Measurements from ENCODE around the gene GSN.

Gene GSN

DNA sequence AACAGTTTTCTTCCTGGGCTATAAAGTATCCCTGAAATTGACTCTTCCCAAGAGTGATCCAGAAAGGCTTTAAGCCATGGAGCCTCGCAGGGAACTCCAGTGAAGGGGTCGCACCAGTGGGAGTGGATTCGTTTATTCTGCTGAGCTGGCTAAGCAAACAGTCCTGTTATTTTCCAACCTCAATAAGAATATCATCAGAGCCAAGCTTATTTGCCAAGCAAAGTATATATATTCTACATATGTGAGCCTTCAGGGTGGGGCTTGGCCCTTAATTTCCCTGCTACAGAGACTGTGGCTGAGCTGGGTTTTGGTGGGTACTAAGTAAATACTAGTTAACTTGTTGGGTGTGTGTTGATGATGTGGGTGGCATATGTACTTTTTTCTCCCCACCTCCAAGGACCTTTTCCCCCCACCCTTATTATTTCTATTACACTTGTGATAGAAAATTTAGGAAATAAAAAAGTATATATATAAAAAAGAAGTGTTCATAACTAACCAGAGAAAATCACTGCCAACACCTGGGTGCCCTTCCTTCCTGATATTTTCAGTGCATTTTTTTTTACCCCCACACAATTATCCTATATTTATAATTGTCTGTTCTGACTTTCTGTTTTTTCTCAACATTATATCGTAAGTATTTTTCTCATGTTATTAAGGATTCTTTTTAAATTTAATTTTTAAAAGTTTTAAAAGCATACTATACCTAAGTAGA is 5.3 kb downstream of the GSN start:
- no peak for DNase-seq

DNA sequence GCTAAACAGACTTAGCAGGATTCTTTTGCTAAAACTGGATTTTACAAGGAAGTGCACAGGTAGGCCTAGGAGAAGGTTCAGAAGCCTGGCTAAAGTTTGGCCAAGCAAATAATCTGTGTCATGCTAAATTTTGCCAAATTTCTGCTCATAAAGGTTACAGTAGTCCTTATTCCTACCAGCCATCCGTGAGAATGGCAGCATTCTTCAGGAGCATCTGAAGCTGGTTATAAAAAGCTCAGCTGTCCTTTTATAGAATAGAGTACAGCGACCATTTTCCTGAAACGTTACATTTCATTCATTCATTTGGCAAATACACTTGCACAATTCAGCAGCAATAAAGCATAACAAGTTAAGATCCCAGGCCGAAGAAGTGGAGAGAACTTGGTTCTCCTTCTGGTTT is 6.9 kb downstream of the GSN start:
- no peak for DNase-seq

DNA sequence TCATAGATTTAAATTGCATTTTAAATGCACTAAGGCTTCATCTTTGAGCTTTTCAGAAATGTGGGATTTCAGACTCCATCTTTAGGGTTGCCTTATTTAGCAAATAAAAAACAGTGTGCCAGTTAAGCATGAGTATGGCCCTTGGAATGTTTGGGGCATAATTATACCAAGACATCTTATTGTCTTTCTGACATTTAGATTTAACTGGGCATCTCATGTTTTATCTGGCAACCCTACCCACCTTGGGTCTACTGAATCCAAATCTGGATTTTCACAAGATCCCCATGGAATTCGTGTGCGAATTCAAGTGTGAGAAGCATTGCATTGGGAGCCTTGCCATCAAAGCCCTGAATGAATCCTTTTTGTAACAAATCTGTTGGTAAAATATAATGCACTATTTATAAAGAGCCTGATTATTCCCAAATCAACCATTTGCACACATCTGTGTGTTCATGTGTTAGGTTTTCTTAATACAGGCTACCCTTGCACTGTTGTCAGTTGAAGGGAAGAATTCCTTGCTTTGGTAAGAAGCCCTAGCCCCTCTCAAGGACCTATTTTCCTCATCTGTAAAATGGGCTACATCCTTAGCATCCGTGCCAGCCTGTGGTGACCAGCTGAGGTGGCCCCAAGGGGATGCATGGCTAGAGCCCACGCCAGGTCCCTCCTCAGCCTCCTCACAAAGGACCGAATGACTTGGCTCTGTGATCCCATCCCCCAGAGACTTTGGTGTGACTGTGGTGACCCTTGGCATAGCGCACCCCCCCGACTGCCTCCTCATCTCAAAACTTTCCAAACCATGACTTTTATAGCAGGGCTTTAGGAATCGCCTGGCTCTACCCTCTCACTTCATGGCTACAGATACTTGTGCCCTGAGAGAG is 8.1 kb downstream of the GSN start:
- no peak for DNase-seq

DNA sequence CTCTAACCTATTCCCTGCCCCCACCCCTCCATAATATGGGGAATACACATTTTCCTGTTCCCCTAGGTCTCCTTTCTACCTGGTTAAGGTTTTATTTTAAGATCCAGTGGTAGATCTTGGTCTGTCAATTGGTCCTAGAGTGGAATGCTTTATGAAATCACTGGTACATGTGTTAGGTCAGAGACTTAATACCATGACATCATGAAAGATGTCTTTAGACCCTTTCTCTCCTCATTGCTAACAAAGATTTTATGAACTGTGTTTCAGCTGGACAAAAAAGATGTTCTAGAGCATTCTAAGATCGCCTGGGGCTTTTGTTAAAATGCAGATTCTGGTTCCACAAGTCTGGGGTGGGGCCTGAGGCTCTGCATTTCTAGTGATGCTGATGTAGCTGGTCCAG is 9.1 kb downstream of the GSN start:
- no peak for DNase-seq

DNA sequence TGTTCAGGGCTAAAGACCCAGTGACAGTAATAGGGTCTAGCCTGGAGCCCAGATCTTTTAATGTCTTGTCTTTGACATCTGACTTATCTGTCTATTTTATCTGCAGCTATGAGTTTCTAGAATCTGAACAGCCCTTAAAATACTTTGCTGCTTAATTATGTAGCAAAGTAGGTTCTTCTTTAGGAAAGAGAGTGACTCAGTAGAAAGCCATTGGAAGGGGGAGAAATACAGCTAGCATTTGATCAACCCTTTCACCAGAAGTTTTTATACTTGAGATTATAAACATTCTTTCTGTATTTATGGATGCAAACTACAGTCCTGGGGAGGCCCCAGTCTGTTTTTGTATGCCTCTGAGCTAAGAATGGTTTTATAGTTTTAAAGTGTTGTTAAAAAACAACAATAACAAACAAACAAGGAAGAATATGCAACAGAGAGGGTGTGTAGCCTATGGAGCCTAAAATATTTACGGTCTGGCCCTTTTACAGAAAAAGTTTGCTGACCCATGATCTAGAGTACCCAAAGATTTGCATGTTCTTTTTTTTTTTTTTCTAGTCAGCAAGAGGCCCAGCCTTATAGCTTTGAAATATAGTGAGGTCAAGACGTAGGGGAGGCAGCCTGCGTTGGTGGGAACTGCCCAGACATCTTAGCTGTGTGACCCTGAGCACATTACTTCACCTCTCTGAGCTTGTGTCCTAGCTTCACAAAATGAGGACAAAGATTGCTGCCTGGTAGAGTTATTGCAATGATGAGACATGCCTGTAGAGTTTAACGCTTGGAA is 9.7 kb downstream of the GSN start:
- no peak for DNase-seq

- peak; percentile 9 for DNase-seq
Measured at GRCh38 chr9:121278477-121279261, 10.7 kb downstream of the GSN start.

- no peak for DNase-seq
Measured at GRCh38 chr9:121279776-121280388, 11.9 kb downstream of the GSN start.

GRCh38 chr9:121280715-121281613 is 13.0 kb downstream of the GSN start:
- DNase-seq = no peak

GRCh38 chr9:121281614-121282276 is 13.8 kb downstream of the GSN start:
- no peak for DNase-seq

GRCh38 chr9:121282277-121283079 is 14.5 kb downstream of the GSN start:
- peak; percentile 77 for DNase-seq

DNA sequence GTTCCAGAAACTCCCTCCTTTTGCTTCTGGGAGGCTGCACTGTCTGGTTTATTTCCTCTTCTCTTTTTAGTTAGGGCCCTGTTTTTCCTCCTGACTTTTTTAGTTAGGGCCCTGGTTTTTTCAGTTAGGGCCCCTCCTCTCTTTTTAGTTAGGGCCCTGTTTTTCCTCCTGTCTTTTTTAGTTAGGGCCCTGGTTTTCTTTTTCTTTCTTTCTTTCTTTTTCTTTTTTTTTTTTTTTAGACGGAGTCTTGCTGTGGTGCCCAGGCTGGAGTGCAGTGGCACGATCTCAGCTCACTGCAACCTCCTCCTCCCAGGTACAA is 15.1 kb downstream of the GSN start:
- DNase-seq = no peak

- no peak for DNase-seq
Measured at GRCh38 chr9:121283856-121284732, 16.1 kb downstream of the GSN start.

- DNase-seq = no peak
Measured at GRCh38 chr9:121284733-121285451, 16.9 kb downstream of the GSN start.

DNA sequence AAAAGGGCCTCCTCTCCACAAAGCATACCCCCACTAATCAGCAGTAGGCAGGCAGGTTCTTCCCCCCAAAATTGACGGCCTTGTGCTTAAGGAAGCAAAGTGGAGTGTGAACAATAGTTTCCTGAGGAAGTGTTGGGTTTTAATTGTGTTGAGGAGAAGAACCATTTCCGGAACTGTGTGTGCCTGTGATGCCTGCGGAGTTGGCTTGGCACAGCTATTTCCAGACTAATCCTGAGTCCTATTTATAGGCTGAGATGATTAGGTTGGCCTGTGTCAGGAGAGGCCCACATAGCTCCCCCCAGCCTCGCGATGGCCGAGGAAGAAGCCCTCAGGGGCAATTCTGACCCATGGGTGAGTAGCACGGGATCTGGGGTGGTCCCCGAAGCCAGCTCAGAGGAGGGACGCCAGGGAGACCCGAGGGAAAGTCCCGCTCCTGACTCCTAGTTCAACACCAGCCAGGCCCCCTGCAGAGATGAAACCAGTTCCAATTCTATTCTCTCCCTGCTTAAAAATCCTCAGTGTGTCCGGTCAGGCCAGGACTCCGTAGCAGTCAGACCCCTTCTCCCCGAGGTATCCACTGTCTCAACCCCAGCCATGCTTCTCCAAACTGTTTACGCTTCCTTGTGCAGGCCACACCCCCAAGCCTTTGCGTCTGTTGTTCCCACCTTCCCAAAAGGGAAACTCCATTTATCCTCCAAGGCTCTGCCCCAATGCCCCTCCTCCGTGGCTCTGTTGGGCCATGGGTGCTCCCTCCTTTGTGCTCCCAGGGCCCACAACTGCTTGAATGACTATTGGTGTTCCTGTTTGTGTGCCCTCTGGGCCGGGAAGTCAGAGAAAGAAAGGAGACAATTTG is 18.1 kb downstream of the GSN start:
- no peak for DNase-seq

- DNase-seq = no peak
Measured at GRCh38 chr9:121286688-121286972, 18.7 kb downstream of the GSN start.

DNA sequence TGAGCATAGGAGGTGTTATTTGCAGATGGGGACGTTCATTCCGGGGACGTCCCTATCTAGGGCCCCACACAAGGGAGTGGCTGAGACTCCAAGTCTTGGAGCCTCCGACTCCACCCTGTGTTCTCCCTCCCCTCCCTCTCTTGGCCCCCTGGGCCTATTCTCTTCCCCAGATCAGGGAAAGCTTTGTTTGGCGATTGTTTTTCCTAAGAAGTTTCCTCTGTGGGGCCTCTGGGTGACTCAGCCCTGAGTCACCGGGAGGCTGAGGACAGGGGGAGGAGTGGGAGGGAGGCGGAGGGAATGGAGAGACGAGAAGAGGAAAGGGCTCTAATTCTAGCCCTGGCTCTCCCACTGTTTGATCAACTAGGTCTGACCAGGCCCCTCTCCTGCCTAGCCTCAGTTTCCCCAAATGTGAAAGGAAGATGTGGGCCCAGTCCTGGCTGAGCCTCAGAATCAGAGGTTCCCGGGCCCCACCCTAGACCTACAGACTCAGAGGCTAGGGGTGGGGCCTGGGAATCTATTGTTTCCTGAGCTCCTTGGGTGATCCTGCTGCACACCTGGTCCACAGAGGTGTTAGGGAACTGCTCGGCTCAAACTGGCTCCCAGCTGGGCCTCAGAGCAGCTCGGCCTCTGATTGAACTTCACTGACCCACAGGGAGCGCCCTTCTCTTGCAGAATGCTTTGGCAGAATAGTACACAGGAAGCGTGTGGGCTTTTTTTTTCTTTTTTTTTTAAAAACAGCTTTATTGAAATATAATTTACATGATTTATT is 19.2 kb downstream of the GSN start:
- no peak for DNase-seq

GRCh38 chr9:121288673-121289025 is 20.7 kb downstream of the GSN start:
- DNase-seq = no peak
